Loucy (cell line): Measurements from ENCODE around the gene ARMH2.
A peak's percentile ranks its signal among the peaks of the same experiment; 100 is the strongest.

Source experiments
- H2AFZ ChIP-seq: fragments of 200-600 bp; sonication (generic); 2 replicates; pipeline ENCODE4 v1.6.0; 2016; ENCODE audit warnings: antibody characterized with exemption, mild to moderate bottlenecking, low read length, moderate library complexity
- H3F3A ChIP-seq: fragments of 200-600 bp; 2 replicates; pipeline ENCODE4 v1.6.0; 2016; ENCODE audit warnings: antibody characterized with exemption, low read depth, mild to moderate bottlenecking
- H3K27me3 ChIP-seq: fragments of 200-600 bp; sonication (generic); 2 replicates; pipeline ENCODE4 v1.6.1; 2014; ENCODE audit warnings: low read length, mild to moderate bottlenecking; ENCODE audit not compliant: insufficient read depth, poor library complexity, severe bottlenecking
- H3K36me3 ChIP-seq: fragments of 200-600 bp; sonication (generic); 2 replicates; pipeline ENCODE4 v1.6.1; 2016; ENCODE audit warnings: low read length; ENCODE audit not compliant: insufficient read depth
- H3K4me1 ChIP-seq: fragments of 200-600 bp; sonication (generic); 2 replicates; pipeline ENCODE4 v1.5.1; 2014; ENCODE audit warnings: low read length, mild to moderate bottlenecking; ENCODE audit not compliant: insufficient read depth, poor library complexity, severe bottlenecking
- H3K4me2 ChIP-seq: fragments of 200-600 bp; sonication (generic); 2 replicates; pipeline ENCODE4 v1.6.0; 2014; ENCODE audit warnings: antibody characterized with exemption, low read length, low read depth, mild to moderate bottlenecking; ENCODE audit not compliant: poor library complexity, severe bottlenecking
- H3K4me3 ChIP-seq: fragments of 200-600 bp; sonication (generic); 2 replicates; pipeline ENCODE4 v1.5.1; 2014; ENCODE audit warnings: low read length, mild to moderate bottlenecking, mixed read lengths; ENCODE audit not compliant: poor library complexity, severe bottlenecking
- H3K79me2 ChIP-seq: fragments of 200-600 bp; sonication (generic); 2 replicates; pipeline ENCODE4 v1.6.1; 2014; ENCODE audit warnings: low read length; ENCODE audit not compliant: insufficient read depth
- H3K9ac ChIP-seq: fragments of 200-600 bp; sonication (generic); 2 replicates; pipeline ENCODE4 v1.6.0; 2014; ENCODE audit warnings: mild to moderate bottlenecking, low read depth, low read length, moderate library complexity; ENCODE audit not compliant: poor library complexity, severe bottlenecking
- H3K9me2 ChIP-seq: fragments of 200-600 bp; sonication (generic); replicated peaks from 2 replicates; pipeline ENCODE4 v1.6.1; 2016; ENCODE audit warnings: low read depth, low read length, mixed read lengths
- H3K9me3 ChIP-seq: fragments of 200-600 bp; sonication (generic); 2 replicates; pipeline ENCODE4 v1.6.1; 2014; ENCODE audit warnings: mild to moderate bottlenecking, antibody characterized with exemption, low read length, low read depth; ENCODE audit not compliant: insufficient read depth
- H4K20me1 ChIP-seq: fragments of 200-600 bp; sonication (generic); 2 replicates; pipeline ENCODE4 v1.6.0; 2014; ENCODE audit warnings: antibody characterized with exemption, low read length, mild to moderate bottlenecking; ENCODE audit not compliant: insufficient read depth, poor library complexity, severe bottlenecking
- CTCF ChIP-seq: fragments of 200-600 bp; sonication (generic); conservative IDR thresholded peaks from 2 replicates; pipeline ENCODE4 v1.5.1; 2014; ENCODE audit warnings: mild to moderate bottlenecking, antibody characterized with exemption, low read length
- EZH2phosphoT487 ChIP-seq: fragments of 200-600 bp; IDR thresholded peaks from 2 replicates; pipeline ENCODE4 v1.6.1; 2018; ENCODE audit warnings: antibody characterized with exemption, mild to moderate bottlenecking, moderate library complexity, borderline replicate concordance

Gene ARMH2

GRCh38 chr6:24761193-24761835, 37.4 kb downstream of the ARMH2 start:
- no peak for TF ChIP-seq EZH2phosphoT487
- Histone ChIP-seq H3K4me3 (no peak overlapping the region), H3K9ac (no peak overlapping the region), H3K79me2 (no peaks in the 10 kb centered on the region), H3K4me1 (no peaks in the 10 kb centered on the region), H3K9me3 (no peaks in the 10 kb centered on the region), H3K27me3 (no peaks in the 10 kb centered on the region), H3F3A (no peaks in the 10 kb centered on the region), H4K20me1 (no peaks in the 10 kb centered on the region), H2AFZ (0 out of 2 replicates have a peak overlapping the region, but pooled peaks have one; percentile 60), H3K4me2 (no peak overlapping the region), H3K36me3 (no peaks in the 10 kb centered on the region), H3K9me2 (no peaks in the 10 kb centered on the region)

GRCh38 chr6:24760210-24760609, 38.5 kb downstream of the ARMH2 start:
- H3K4me2 ChIP-seq, result no peak overlapping the region
- no peak for TF ChIP-seq CTCF
- H3K9ac ChIP-seq, result no peak overlapping the region
- H3K9me2 ChIP-seq, result no peaks in the 10 kb centered on the region
- H2AFZ ChIP-seq, result no peak overlapping the region
- no peaks in the 10 kb centered on the region for H3K27me3 ChIP-seq
- no peaks in the 10 kb centered on the region for H3K4me1 ChIP-seq
- no peaks in the 10 kb centered on the region for H3K79me2 ChIP-seq
- H3K36me3 ChIP-seq, result no peaks in the 10 kb centered on the region
- no peaks in the 10 kb centered on the region for H3F3A ChIP-seq
- H4K20me1 ChIP-seq, result no peaks in the 10 kb centered on the region
- no peak overlapping the region for H3K4me3 ChIP-seq
- H3K9me3 ChIP-seq, result no peaks in the 10 kb centered on the region

- Histone ChIP-seq H3K4me3 (no peak overlapping the region), H3K9ac (no peak overlapping the region), H3K4me1 (no peaks in the 10 kb centered on the region), H2AFZ (peak overlapping the region; percentile 81; the same call in 1 of the 2 replicates), H3K4me2 (no peak overlapping the region), H3K9me3 (no peaks in the 10 kb centered on the region), H3K36me3 (no peaks in the 10 kb centered on the region), H3F3A (no peaks in the 10 kb centered on the region), H3K27me3 (no peaks in the 10 kb centered on the region), H3K79me2 (no peaks in the 10 kb centered on the region), H3K9me2 (no peaks in the 10 kb centered on the region), H4K20me1 (no peaks in the 10 kb centered on the region)
- TF ChIP-seq CTCF (no peak), EZH2phosphoT487 (no peak)
These were observed 39.0 kb downstream of the ARMH2 start for GRCh38 chr6:24759718-24760117.

- no peak overlapping the region for H3K4me2 ChIP-seq
- TF ChIP-seq EZH2phosphoT487 (no peak), CTCF (no peak)
- no peak overlapping the region for H3K9ac ChIP-seq
- H3K9me3 ChIP-seq, result no peaks in the 10 kb centered on the region
- H3K79me2 ChIP-seq, result no peaks in the 10 kb centered on the region
- no peaks in the 10 kb centered on the region for H3K36me3 ChIP-seq
- no peak overlapping the region for H3K4me3 ChIP-seq
- no peaks in the 10 kb centered on the region for H3F3A ChIP-seq
- no peaks in the 10 kb centered on the region for H3K27me3 ChIP-seq
- no peaks in the 10 kb centered on the region for H3K4me1 ChIP-seq
- H2AFZ ChIP-seq, result peak overlapping the region; percentile 81
- H4K20me1 ChIP-seq, result no peaks in the 10 kb centered on the region
- H3K9me2 ChIP-seq, result no peaks in the 10 kb centered on the region
These were observed 41.1 kb downstream of the ARMH2 start for GRCh38 chr6:24757611-24758010.
